ENCODE results near the gene ORAI3. TPM values are rescaled to one million over a fixed set of nuclear protein-coding genes. Genes with fewer than 3 reads are reported as not detected.

Gene ORAI3
- total RNA-seq, 2 experiments from 2014 or later = 7.8 to 18.3 TPM

DNA sequence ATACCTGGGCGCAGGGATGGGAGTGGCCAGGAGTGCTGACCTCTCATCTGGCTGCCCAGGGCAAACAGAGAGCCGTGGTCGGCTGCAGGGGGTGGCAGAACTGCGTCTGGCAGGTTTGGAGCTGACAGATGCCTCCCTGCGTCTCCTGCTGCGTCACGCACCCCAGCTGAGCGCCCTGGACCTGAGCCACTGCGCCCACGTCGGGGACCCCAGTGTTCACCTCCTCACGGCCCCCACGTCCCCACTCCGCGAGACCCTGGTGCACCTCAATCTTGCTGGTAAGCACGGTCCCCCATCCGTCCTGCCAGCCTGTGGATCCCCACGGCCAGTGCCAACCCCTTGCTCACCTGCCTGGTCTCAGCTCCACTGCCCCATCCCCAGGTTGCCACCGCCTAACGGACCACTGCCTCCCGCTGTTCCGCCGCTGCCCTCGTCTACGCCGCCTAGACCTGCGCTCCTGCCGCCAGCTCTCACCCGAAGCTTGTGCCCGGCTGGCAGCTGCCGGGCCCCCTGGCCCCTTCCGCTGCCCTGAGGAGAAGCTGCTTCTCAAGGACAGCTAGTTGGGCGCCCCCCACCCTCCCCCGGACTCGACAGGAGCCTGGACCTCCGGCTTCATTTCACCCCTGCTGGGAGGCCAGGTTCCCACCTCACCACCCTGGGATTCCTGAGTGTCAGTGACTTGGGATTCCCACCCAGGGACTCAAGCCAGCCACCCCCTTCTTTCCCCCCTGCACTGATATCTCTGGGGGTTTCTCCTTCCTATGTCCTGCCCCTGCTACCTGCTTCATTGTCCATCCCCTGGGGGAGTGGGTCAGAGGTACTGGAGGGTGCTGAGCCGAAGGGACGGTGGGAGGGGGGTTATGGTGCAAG lies 2.0 kb upstream of the ORAI3 start:
- Histone ChIP-seq H3K9me2 (ENCODE audit: insufficient read depth, low read length) (no peaks in the 10 kb centered on the region), H4K20me1 (ENCODE audit: insufficient read depth, low read length) (no peaks in the 10 kb centered on the region), H3K4me3 (ENCODE audit: low read depth, low read length, poor library complexity, severe bottlenecking) (no peak overlapping the region), H3K4me1 (ENCODE audit: insufficient read depth, low read length, poor library complexity, severe bottlenecking) (peaks cover 29% of the 10 kb centered on the region), H2AFZ (ENCODE audit: low read length) (no peak overlapping the region), H3K4me2 (ENCODE audit: low read length) (no peak overlapping the region), H3K36me3 (ENCODE audit: insufficient read depth, low read length) (peaks cover 26% of the 10 kb centered on the region), H3K79me2 (ENCODE audit: insufficient read depth, low read depth, low read length) (no peaks in the 10 kb centered on the region), H3K27ac (ENCODE audit: low read depth, low read length, poor library complexity, severe bottlenecking) (no peak overlapping the region), H3K9me3 (ENCODE audit: low read length) (no peaks in the 10 kb centered on the region)
- intact Hi-C loops (cut with micrococcal nuclease; ENCODE audit: unreplicated experiment) = no loop called here
- ChIA-PET POLR2A (interaction anchor here (0.6 kb wide), 1 partner anchor 233 kb away, joined by 3 read pairs; the partner anchor contains the start of gene FUS), CTCF (ENCODE audit: unreplicated experiment) (interaction anchor here (0.6 kb wide), 1 partner anchor 179 kb away, joined by 3 read pairs; no protein-coding TSS in a partner anchor)
- no TSS peak for BruUV-seq (replicated peaks)
- no peak for DNase-seq (ENCODE audit: low spot score)
- TF ChIP-seq, protein P1, sequence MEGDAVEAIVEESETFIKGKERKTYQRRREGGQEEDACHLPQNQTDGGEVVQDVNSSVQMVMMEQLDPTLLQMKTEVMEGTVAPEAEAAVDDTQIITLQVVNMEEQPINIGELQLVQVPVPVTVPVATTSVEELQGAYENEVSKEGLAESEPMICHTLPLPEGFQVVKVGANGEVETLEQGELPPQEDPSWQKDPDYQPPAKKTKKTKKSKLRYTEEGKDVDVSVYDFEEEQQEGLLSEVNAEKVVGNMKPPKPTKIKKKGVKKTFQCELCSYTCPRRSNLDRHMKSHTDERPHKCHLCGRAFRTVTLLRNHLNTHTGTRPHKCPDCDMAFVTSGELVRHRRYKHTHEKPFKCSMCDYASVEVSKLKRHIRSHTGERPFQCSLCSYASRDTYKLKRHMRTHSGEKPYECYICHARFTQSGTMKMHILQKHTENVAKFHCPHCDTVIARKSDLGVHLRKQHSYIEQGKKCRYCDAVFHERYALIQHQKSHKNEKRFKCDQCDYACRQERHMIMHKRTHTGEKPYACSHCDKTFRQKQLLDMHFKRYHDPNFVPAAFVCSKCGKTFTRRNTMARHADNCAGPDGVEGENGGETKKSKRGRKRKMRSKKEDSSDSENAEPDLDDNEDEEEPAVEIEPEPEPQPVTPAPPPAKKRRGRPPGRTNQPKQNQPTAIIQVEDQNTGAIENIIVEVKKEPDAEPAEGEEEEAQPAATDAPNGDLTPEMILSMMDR (conservative IDR thresholded peaks at IDR 0.05; ENCODE audit: low read length) = no peak
- TF ChIP-seq EZH2phosphoT487 (IDR thresholded peaks at IDR 0.05; ENCODE audit: borderline replicate concordance, low read depth, low read length) = no peak

DNA sequence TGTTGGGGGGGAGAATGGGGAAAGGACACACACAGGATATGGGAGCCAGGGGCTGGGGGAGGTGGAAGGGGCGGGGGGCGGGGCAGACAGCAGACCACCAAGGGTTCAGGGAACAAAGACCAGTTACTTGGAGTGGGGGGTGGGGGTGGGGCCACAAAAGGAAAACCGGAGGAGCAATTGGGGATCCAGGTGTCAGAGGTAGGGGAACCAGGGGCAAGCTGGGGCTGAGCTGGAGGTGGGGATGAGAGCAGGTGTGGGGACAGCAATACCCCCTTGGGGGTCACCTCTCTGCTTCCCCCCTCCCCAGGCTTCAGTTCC lies 1.4 kb upstream of the ORAI3 start:
- H3K4me2 ChIP-seq (ENCODE audit: low read length) = no peak overlapping the region
- no peaks in the 10 kb centered on the region for H4K20me1 ChIP-seq (ENCODE audit: insufficient read depth, low read length)
- H3K4me1 ChIP-seq (ENCODE audit: insufficient read depth, low read length, poor library complexity, severe bottlenecking) = peaks cover 24% of the 10 kb centered on the region
- intact Hi-C loops (cut with micrococcal nuclease; ENCODE audit: unreplicated experiment) = no loop called here
- H3K9me3 ChIP-seq (ENCODE audit: low read length) = no peaks in the 10 kb centered on the region
- H3K79me2 ChIP-seq (ENCODE audit: insufficient read depth, low read depth, low read length) = no peaks in the 10 kb centered on the region
- H2AFZ ChIP-seq (ENCODE audit: low read length) = no peak overlapping the region
- POLR2A ChIA-PET = no interaction called here
- CTCF ChIA-PET (ENCODE audit: unreplicated experiment) = no interaction called here
- peaks cover 21% of the 10 kb centered on the region for H3K36me3 ChIP-seq (ENCODE audit: insufficient read depth, low read length)
- TF ChIP-seq, protein P1 (conservative IDR thresholded peaks at IDR 0.05; ENCODE audit: low read length) = no peak
- TF ChIP-seq EZH2phosphoT487 (IDR thresholded peaks at IDR 0.05; ENCODE audit: borderline replicate concordance, low read depth, low read length) = no peak
- no TSS peak for BruUV-seq (replicated peaks)
- DNase-seq (ENCODE audit: low spot score) = no peak
- no peak overlapping the region for H3K27ac ChIP-seq (ENCODE audit: low read depth, low read length, poor library complexity, severe bottlenecking)
- H3K9me2 ChIP-seq (ENCODE audit: insufficient read depth, low read length) = no peaks in the 10 kb centered on the region
- H3K4me3 ChIP-seq (ENCODE audit: low read depth, low read length, poor library complexity, severe bottlenecking) = no peak overlapping the region
